SK-N-SH treated with all-trans-retinoic acid at 6 μM for 48 hours (cell line): Measurements from ENCODE around the gene UBR2.

Source experiments
- ATAC-seq: fragments of 200-7000 bp; cut with Tn5 transposase; 3 replicates; pipeline ENCODE4 v1.9.1; 2020; ENCODE audit warnings: mild to moderate bottlenecking, moderate library complexity
- ARNTL ChIP-seq: fragments of 450-650 bp; formaldehyde crosslinking; IDR thresholded peaks from 2 replicates; pipeline ENCODE4 v1.5.0; 2020; ENCODE audit warnings: low read depth, mild to moderate bottlenecking, moderate library complexity, borderline replicate concordance
- BACH2 ChIP-seq: fragments of 250-450 bp; sonication (Bioruptor Pico); IDR thresholded peaks from 2 replicates; pipeline ENCODE4 v1.9.0; 2021; ENCODE audit warnings: mild to moderate bottlenecking, borderline replicate concordance
- CREB5 ChIP-seq: fragments of 250-450 bp; sonication (Bioruptor Pico); IDR thresholded peaks from 2 replicates; pipeline ENCODE4 v1.5.1; 2020; ENCODE audit warnings: low read depth, mild to moderate bottlenecking, moderate library complexity
- CSDC2 ChIP-seq: fragments of 250-450 bp; sonication (Bioruptor Pico); IDR thresholded peaks from 2 replicates; pipeline ENCODE4 v1.5.0; 2020; ENCODE audit warnings: mild to moderate bottlenecking, moderate library complexity
- CSRNP3 ChIP-seq: fragments of 250-450 bp; sonication (Bioruptor Pico); IDR thresholded peaks from 2 replicates; pipeline ENCODE4 v1.5.1; 2021; ENCODE audit warnings: mild to moderate bottlenecking, moderate library complexity
- ESRRG ChIP-seq: fragments of 250-450 bp; sonication (Bioruptor Pico); IDR thresholded peaks from 2 replicates; pipeline ENCODE4 v1.6.1; 2021; ENCODE audit warnings: mild to moderate bottlenecking
- GLIS3 ChIP-seq: fragments of 250-450 bp; sonication (Bioruptor Pico); IDR thresholded peaks from 2 replicates; pipeline ENCODE4 v1.5.0; 2020; ENCODE audit warnings: mild to moderate bottlenecking, moderate library complexity
- ISL1 ChIP-seq: fragments of 250-450 bp; sonication (Bioruptor Pico); IDR thresholded peaks from 2 replicates; pipeline ENCODE4 v2.1.2; 2022; ENCODE audit warnings: mild to moderate bottlenecking, moderate library complexity
- OSR1 ChIP-seq: fragments of 250-450 bp; sonication (Bioruptor Pico); IDR thresholded peaks from 2 replicates; pipeline ENCODE4 v1.8.0; 2022; ENCODE audit warnings: moderate library complexity, mild to moderate bottlenecking, inconsistent platforms
- PATZ1 ChIP-seq: fragments of 250-450 bp; sonication (Bioruptor Pico); IDR thresholded peaks from 2 replicates; pipeline ENCODE4 v1.8.0; 2020; ENCODE audit warnings: mild to moderate bottlenecking, moderate library complexity, borderline replicate concordance
- POU6F1 ChIP-seq: fragments of 250-450 bp; sonication (Bioruptor Pico); IDR thresholded peaks from 2 replicates; pipeline ENCODE4 v1.8.0; 2021; ENCODE audit warnings: low read depth, mild to moderate bottlenecking, moderate library complexity, borderline replicate concordance
- PPARA ChIP-seq: fragments of 250-450 bp; sonication (Bioruptor Pico); IDR thresholded peaks from 2 replicates; pipeline ENCODE4 v1.5.0; 2020; ENCODE audit warnings: mild to moderate bottlenecking, borderline replicate concordance
- SNAI2 ChIP-seq: fragments of 250-450 bp; sonication (Bioruptor Pico); IDR thresholded peaks from 2 replicates; pipeline ENCODE4 v1.5.0; 2020; ENCODE audit warnings: mild to moderate bottlenecking, moderate library complexity
- TCF4 ChIP-seq: fragments of 250-450 bp; sonication (Bioruptor Pico); IDR thresholded peaks from 2 replicates; pipeline ENCODE4 v1.8.0; 2021; ENCODE audit warnings: mild to moderate bottlenecking, moderate library complexity, borderline replicate concordance
- TOX ChIP-seq: fragments of 250-450 bp; sonication (Bioruptor Pico); IDR thresholded peaks from 2 replicates; pipeline ENCODE4 v1.8.0; 2021; ENCODE audit warnings: mild to moderate bottlenecking, moderate library complexity, borderline replicate concordance
- TSHZ2 ChIP-seq: fragments of 250-450 bp; sonication (Bioruptor Pico); IDR thresholded peaks from 2 replicates; pipeline ENCODE4 v1.5.0; 2020; ENCODE audit warnings: mild to moderate bottlenecking, moderate library complexity
- ZC3H10 ChIP-seq: fragments of 250-450 bp; sonication (Bioruptor Pico); IDR thresholded peaks from 2 replicates; pipeline ENCODE4 v1.5.1; 2021; ENCODE audit warnings: mild to moderate bottlenecking, moderate library complexity
- ZFP3 ChIP-seq: fragments of 250-450 bp; sonication (Bioruptor Pico); IDR thresholded peaks from 2 replicates; pipeline ENCODE4 v1.5.0; 2020; ENCODE audit warnings: mild to moderate bottlenecking, moderate library complexity
- ZFP30 ChIP-seq: fragments of 450-650 bp; formaldehyde crosslinking; IDR thresholded peaks from 2 replicates; pipeline ENCODE4 v1.5.0; 2022; ENCODE audit warnings: mild to moderate bottlenecking, moderate library complexity
- ZNF565 ChIP-seq: fragments of 450-650 bp; formaldehyde crosslinking; conservative IDR thresholded peaks from 2 replicates; pipeline ENCODE4 v1.5.0; 2020; ENCODE audit warnings: low read depth, mild to moderate bottlenecking, moderate library complexity
- ZNF70 ChIP-seq: fragments of 450-650 bp; formaldehyde crosslinking; IDR thresholded peaks from 2 replicates; pipeline ENCODE4 v1.5.0; 2020; ENCODE audit warnings: mild to moderate bottlenecking, moderate library complexity
- ZNF8 ChIP-seq: fragments of 450-650 bp; formaldehyde crosslinking; IDR thresholded peaks from 2 replicates; pipeline ENCODE4 v1.5.0; 2020; ENCODE audit warnings: mild to moderate bottlenecking, moderate library complexity

UBR2 gene

GRCh38 chr6:42704937-42705374 lies 141.1 kb downstream of the UBR2 start:
- no peak for TF ChIP-seq ZNF565
- TF ChIP-seq TSHZ2 (CRISPR knock-in tag): no peak
- TF ChIP-seq PPARA (CRISPR knock-in tag): no peak
- TF ChIP-seq ESRRG (CRISPR knock-in tag): no peak
- no peak for TF ChIP-seq CSRNP3
- no peak for TF ChIP-seq OSR1 (CRISPR knock-in tag)
- TF ChIP-seq TCF4: no peak
- TF ChIP-seq CREB5 (CRISPR knock-in tag): no peak
- TF ChIP-seq ZC3H10: no peak
- TF ChIP-seq ZNF70 (CRISPR knock-in tag): no peak
- TF ChIP-seq TOX: no peak
- TF ChIP-seq ZNF8 (CRISPR knock-in tag): no peak
- TF ChIP-seq PATZ1 (CRISPR knock-in tag): no peak
- no peak for TF ChIP-seq POU6F1 (CRISPR knock-in tag)
- TF ChIP-seq ZFP30 (CRISPR knock-in tag): no peak
- TF ChIP-seq SNAI2: no peak
- TF ChIP-seq BACH2 (CRISPR knock-in tag): no peak
- TF ChIP-seq ISL1 (CRISPR knock-in tag): no peak
- TF ChIP-seq GLIS3: no peak
- TF ChIP-seq ZFP3: no peak
- no peak for ATAC-seq

GRCh38 chr6:42707595-42707994 lies 143.8 kb downstream of the UBR2 start:
- no peak for ATAC-seq
- TF ChIP-seq ZFP30 (CRISPR knock-in tag): no peak
- no peak for TF ChIP-seq ZNF8 (CRISPR knock-in tag)
- no peak for TF ChIP-seq PATZ1 (CRISPR knock-in tag)
- no peak for TF ChIP-seq ZC3H10
- TF ChIP-seq ARNTL (CRISPR knock-in tag): no peak
- TF ChIP-seq TOX: no peak

- ATAC-seq: no peak
Measured at GRCh38 chr6:42708096-42708495, 144.3 kb downstream of the UBR2 start.

More at GRCh38 chr6:42708096-42708495, 144.3 kb downstream of the UBR2 start:
- TF ChIP-seq OSR1 (CRISPR knock-in tag) (no peak), PPARA (CRISPR knock-in tag) (no peak), TCF4 (no peak), CSRNP3 (no peak), SNAI2 (no peak), ZFP30 (CRISPR knock-in tag) (no peak), BACH2 (CRISPR knock-in tag) (no peak), CSDC2 (CRISPR knock-in tag) (no peak), ZNF8 (CRISPR knock-in tag) (no peak), POU6F1 (CRISPR knock-in tag) (no peak)
- TF ChIP-seq, all 23 proteins: peak for 0
